Neural cell (in vitro differentiated cells): ENCODE results near the gene FOXJ3.

Experiments used
- CTCF ChIP-seq: fragments of 450-650 bp; IDR thresholded peaks from 2 replicates; pipeline ENCODE4 v1.5.1; 2014; ENCODE audit warnings: antibody characterized with exemption, mild to moderate bottlenecking, moderate library complexity; ENCODE audit not compliant: poor library complexity, severe bottlenecking
- EZH2 ChIP-seq: fragments of 200-600, 300-800 bp; shearing (Covaris generic), sonication (generic); IDR thresholded peaks from 2 replicates; pipeline ENCODE4 v1.6.1; 2014; ENCODE audit warnings: antibody characterized with exemption, low read length, borderline replicate concordance, mild to moderate bottlenecking; ENCODE audit not compliant: insufficient read depth, poor library complexity, severe bottlenecking

- TF ChIP-seq CTCF = no peak
- no peak for TF ChIP-seq EZH2
Observed at GRCh38 chr1:42267904-42268303, 67.1 kb downstream of the FOXJ3 start.
